Psoas muscle (tissue), 8 donors: Measurements from ENCODE around the gene AATK. TPM values are rescaled to one million over a fixed set of nuclear protein-coding genes. Genes with fewer than 3 reads are reported as not detected.

Experiments used
- ATAC-seq, 4 donors: fragments of 200-7000 bp; cut with Tn5 transposase; one replicate each; pipeline ENCODE4 v1.9.1; 2020; ENCODE audit warnings: moderate library complexity in 3 of 4, mild to moderate bottlenecking in 2 of 4
- DNase-seq, 2 donors: peaks; one replicate each; pipeline ENCODE4 v3.0.0-alpha.2; 2020
- H3K27ac ChIP-seq: fragments of 200-600 bp; one replicate; pipeline ENCODE4 v1.8.0; 2022
- H3K27me3 ChIP-seq, 3 donors: fragments of 200-600 bp in 1 of 3; one replicate each; pipeline versions ENCODE4 v1.6.1 to v1.8.0; 2013 to 2022; ENCODE audit warnings: low read length in 2 of 3, mild to moderate bottlenecking in 2 of 3, moderate library complexity in 1 of 3; ENCODE audit not compliant: insufficient read depth in 3 of 3
- H3K36me3 ChIP-seq, 2 donors: fragments of 200-600 bp in 1 of 2; one replicate each; pipeline versions ENCODE4 v1.6.1 to v1.8.0; 2013 to 2022; ENCODE audit warnings: low read depth in 1 of 2, mild to moderate bottlenecking in 1 of 2, moderate library complexity in 1 of 2; ENCODE audit not compliant: insufficient read depth in 1 of 2
- H3K4me1 ChIP-seq: fragments of 200-600 bp; one replicate; pipeline ENCODE4 v1.8.0; 2022
- H3K4me3 ChIP-seq: fragments of 200-600 bp; one replicate; pipeline ENCODE4 v1.8.0; 2022; ENCODE audit warnings: mild to moderate bottlenecking
- H3K9me3 ChIP-seq: fragments of 200-600 bp; one replicate; pipeline ENCODE4 v1.8.0; 2022
- WGBS, 3 donors: extraction: QIAGEN DNeasy Blood & Tissue Kit; methylation state at CpG; one replicate each; pipeline versions ENCODE4 v1.1.6 to v1.1.7; 2013; 5-methylcytosine and 5-hydroxymethylcytosine counted together
- intact Hi-C, 2 donors: fragments of 100-400 bp; cut with DNase I; formaldehyde crosslinking; loops; one replicate each; pipeline versions ENCODE4 v1.11.0 to v1.14.2; 2022
- polyA plus RNA-seq, 3 donors: library from polyadenylated mRNA; stranded (reverse); fragments of 200-250 nt; gene quantifications; one replicate each; pipeline ENCODE4 v1.2.3, GENCODE V29; 2013
- total RNA-seq, 4 donors: library from RNA; stranded (reverse); fragmentation: NEBNext Ultra II Directional in 2 of 4; extraction: Animal tissue kit (Norgen Biotek cat#: 25700) in 2 of 4; gene quantifications; one replicate each; pipeline versions ENCODE4 v1.2.1 to v1.2.4, GENCODE V29; 2021 to 2023
- TF ChIP-seq, protein P1 (sequence below): fragments of 200-600 bp; IDR thresholded peaks from one replicate; pipeline ENCODE4 v1.8.0; 2022; ENCODE audit warnings: antibody characterized with exemption
- donor health status: healthy with polysubstance abuse.
- donor health status: DM: no; HTN: no; CAD: no; lungs with moderate emphysema.
- donor health status: Bipolar disorder and iron deficiency.
- donor health status: healthy.
- donor health status: DM: yes; HTN: yes; CAD: no.
- donor health status: DM: no; HTN: no; CAD: no.
- donor health status: DM: no; HTN: no; CAD: no.
- donor health status: DM: yes; HTN: yes; CAD: no.

The AATK gene
- total and polyA plus RNA-seq, 7 donors = 0.21 to 1.8 (median 1.0) TPM

DNA sequence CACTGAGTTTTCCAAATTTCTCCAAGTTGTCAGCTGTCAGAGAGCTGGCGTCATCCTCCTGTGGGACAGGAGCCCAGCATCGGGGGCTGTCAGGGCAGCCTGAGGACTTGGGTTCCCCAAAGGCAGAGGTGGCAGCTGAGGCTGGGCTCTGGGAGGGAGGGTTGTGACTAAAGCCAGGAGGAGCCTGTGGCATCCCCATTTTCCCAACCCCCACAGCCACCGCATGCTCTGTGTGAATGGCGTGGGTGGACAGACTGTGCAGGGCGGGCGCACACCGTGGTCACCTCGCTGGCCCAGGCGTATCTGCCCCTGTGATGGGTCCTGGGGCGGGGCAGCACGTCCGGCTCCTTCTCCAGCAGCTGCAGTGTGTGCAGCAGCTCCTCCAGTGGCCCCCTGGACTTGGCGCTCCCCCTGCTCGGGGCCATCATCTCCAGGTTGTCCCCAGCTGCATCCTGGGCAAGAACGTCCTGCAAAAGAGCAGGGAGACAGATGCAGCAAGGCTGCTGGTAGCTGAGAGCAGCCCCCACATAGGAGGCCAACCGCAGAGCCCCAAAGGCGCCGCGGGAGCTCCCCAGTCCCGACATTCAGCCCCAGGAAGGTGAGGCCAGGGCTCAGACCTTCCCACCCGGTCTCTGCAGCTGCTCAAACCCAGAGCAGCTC lies 31.9 kb upstream of the AATK start:
- H3K27me3 ChIP-seq = no peaks in the 10 kb centered on the region
- WGBS, 3 donors = 79 to 82% (median 81%) methylated on average over 21 of the region's 21 CpGs
- intact Hi-C loops = no loop called here
- no peak overlapping the region for H3K27ac ChIP-seq
- H3K9me3 ChIP-seq = no peaks in the 10 kb centered on the region
- H3K4me1 ChIP-seq = no peaks in the 10 kb centered on the region
- TF ChIP-seq, protein P1, sequence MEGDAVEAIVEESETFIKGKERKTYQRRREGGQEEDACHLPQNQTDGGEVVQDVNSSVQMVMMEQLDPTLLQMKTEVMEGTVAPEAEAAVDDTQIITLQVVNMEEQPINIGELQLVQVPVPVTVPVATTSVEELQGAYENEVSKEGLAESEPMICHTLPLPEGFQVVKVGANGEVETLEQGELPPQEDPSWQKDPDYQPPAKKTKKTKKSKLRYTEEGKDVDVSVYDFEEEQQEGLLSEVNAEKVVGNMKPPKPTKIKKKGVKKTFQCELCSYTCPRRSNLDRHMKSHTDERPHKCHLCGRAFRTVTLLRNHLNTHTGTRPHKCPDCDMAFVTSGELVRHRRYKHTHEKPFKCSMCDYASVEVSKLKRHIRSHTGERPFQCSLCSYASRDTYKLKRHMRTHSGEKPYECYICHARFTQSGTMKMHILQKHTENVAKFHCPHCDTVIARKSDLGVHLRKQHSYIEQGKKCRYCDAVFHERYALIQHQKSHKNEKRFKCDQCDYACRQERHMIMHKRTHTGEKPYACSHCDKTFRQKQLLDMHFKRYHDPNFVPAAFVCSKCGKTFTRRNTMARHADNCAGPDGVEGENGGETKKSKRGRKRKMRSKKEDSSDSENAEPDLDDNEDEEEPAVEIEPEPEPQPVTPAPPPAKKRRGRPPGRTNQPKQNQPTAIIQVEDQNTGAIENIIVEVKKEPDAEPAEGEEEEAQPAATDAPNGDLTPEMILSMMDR = no peak
- DNase-seq (no peak), ATAC-seq (no peak)
- H3K4me3 ChIP-seq = peak overlapping the region; percentile 11
- peaks cover 0 to 3% of the 10 kb centered on the region in 2 donors for H3K36me3 ChIP-seq

DNA sequence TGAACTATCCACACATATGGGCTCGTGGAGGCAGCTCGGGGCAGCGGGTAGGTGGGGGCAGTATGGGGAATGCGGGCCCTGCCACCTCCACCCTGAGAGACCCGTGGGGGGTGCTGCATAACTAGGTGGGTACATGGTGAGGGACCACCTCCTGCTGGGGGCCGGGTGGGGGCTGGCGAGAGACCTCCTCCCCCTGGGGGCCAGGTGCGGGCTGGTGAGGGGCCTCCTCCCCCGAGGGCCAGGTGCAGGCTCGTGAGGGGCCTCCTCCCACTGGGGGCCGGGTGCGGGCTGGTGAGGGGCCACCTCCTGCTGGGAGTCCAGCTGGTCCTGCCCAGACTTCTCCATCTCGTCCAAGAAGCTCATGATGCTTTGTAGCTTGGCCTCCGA lies 31.4 kb upstream of the AATK start:
- Histone ChIP-seq H3K27ac (no peak overlapping the region), H3K4me3 (peak overlapping the region; percentile 11), H3K36me3 (peaks cover 0 to 3% of the 10 kb centered on the region in 2 donors), H3K9me3 (no peaks in the 10 kb centered on the region), H3K27me3 (no peaks in the 10 kb centered on the region), H3K4me1 (no peaks in the 10 kb centered on the region)
- DNase-seq (no peak), ATAC-seq (no peak)
- intact Hi-C loops = no loop called here
- TF ChIP-seq, protein P1 = no peak
- WGBS, 3 donors = 76 to 79% (median 79%) methylated on average over 14 of the region's 14 CpGs

DNA sequence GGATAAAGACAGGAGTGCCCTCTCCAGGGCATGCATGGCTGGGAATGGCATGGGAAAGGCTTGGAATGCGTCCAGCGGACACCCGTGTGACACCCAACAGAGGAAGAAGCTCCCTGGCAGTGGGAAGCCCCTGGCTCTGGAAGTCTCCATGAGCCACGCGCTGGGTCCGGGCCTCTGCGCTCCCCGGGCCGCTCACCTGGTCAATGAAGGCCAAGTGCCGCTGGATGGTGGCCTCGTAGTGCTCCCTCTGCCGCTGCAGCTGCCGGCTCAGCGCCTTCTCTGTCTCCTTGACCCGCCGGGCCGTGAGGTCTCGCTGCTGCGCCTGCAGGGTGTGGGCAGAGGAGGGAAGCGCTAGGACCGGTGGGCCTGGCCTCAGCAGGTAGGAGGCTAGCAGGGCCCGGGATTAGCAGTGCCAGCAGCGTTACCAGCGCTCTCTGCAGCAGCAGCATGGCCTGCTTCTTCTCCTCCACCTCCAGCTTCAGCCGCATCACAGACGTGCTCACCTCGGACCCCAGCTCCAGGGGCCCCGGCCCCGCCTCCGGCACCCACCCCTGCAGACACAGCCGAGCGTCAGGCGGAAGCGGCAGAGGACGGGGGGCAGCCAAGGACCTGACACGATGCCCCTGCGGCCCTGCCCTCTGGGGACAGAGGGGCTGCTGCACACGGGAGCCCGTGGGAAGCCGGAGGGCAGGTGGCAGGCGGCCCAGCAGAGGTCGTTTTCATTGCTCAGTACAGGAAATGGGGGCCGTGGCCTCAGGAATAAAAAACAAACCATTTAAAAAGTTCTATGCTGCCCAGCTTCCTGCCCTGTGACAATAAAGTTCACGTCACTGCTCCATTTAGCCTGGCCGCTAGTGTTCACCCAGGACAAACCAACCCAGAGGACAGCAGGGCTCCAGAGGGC lies 30.7 kb upstream of the AATK start:
- Histone ChIP-seq H3K9me3 (no peaks in the 10 kb centered on the region), H3K4me1 (no peaks in the 10 kb centered on the region), H3K27me3 (no peaks in the 10 kb centered on the region), H3K27ac (no peak overlapping the region), H3K36me3 (peaks cover 0 to 3% of the 10 kb centered on the region in 2 donors), H3K4me3 (no peak overlapping the region)
- ATAC-seq (no peak), DNase-seq (no peak)
- WGBS, 3 donors = 83 to 89% (median 87%) methylated on average over 43 to 45 of the region's 45 CpGs
- TF ChIP-seq, protein P1 = no peak
- intact Hi-C loops = no loop called here

DNA sequence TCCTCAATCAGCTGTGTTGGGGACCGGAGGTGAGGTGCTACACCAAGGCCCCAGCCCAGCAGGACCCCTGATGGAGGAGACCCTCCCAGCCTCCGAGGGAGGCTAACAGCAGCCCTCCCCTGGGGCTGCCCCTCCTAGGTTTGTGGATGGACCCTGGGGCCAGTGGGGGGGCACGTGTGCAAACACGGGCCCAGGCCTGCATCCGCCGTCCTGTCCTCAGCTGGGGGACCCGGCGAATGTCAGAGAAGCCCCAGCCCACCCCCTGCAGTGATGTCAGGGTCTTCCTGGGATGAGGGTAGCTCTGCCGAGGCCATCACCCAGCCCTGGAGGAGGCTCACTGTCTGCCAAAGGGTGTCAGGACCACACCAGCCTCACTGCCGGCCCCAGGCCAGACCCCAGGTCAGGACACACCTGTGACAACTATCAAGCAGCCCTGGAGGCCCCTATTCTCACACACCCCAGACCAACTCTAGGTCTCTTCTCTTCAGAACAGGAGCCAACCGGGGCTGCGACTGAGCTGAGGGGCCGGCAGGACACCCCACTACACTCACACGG lies 30.0 kb upstream of the AATK start:
- 88 to 94% (median 92%) methylated on average over 14 of the region's 14 CpGs for WGBS, 3 donors
- H3K4me3 ChIP-seq = no peak overlapping the region
- no peak for ATAC-seq

More for the DNA sequence above, 30.0 kb upstream of the AATK start:
- no peak for DNase-seq
- H3K27me3 ChIP-seq = no peaks in the 10 kb centered on the region
- no peaks in the 10 kb centered on the region for H3K9me3 ChIP-seq
- H3K4me1 ChIP-seq = no peaks in the 10 kb centered on the region
- intact Hi-C loops = no loop called here
- TF ChIP-seq, protein P1 = no peak
- peaks cover 0 to 3% of the 10 kb centered on the region in 2 donors for H3K36me3 ChIP-seq
- no peak overlapping the region for H3K27ac ChIP-seq
